Esophagus muscularis mucosa (tissue), 4 donors: ENCODE results near the gene GRK1. TPM values are rescaled to one million over a fixed set of nuclear protein-coding genes. Genes with fewer than 3 reads are reported as not detected.

Source experiments
- DNase-seq: peaks from one replicate; pipeline ENCODE4 v3.0.0-alpha.2; 2017; ENCODE audit errors: extremely low spot score
- H3K27ac ChIP-seq, 4 donors: fragments of 200-600 bp; sonication (generic); replicated peaks in 1 of 4; 1 replicate in 3 of 4; 2 replicates in 1 of 4; pipeline ENCODE4 v1.5.1; 2016 to 2019; ENCODE audit warnings: mild to moderate bottlenecking in 1 of 4
- H3K27me3 ChIP-seq, 4 donors: fragments of 200-600 bp; sonication (generic); one replicate each; pipeline versions ENCODE4 v1.5.1 to v1.6.0; 2016 to 2019
- H3K36me3 ChIP-seq, 4 donors: fragments of 200-600 bp; sonication (generic); one replicate each; pipeline ENCODE4 v1.5.1; 2016 to 2019
- H3K4me1 ChIP-seq, 4 donors: fragments of 200-600 bp; sonication (generic); one replicate each; pipeline ENCODE4 v1.5.1; 2016 to 2019
- H3K4me3 ChIP-seq, 4 donors: fragments of 200-600 bp; sonication (generic); 1 replicate in 2 of 4; 2 replicates in 2 of 4; pipeline ENCODE4 v1.5.1; 2016 to 2019; ENCODE audit warnings: mild to moderate bottlenecking in 4 of 4, moderate library complexity in 1 of 4
- H3K9me3 ChIP-seq, 4 donors: fragments of 200-600 bp; sonication (generic); 1 replicate in 3 of 4; 2 replicates in 1 of 4; pipeline ENCODE4 v1.5.1; 2016 to 2019
- EP300 ChIP-seq: sonication (generic); formaldehyde crosslinking; IDR thresholded peaks from one replicate; pipeline ENCODE4 v1.6.1; 2017; ENCODE audit warnings: antibody characterized with exemption
- POLR2A ChIP-seq: fragments of 450-650 bp; IDR thresholded peaks from one replicate; pipeline ENCODE4 v1.6.1; 2017; ENCODE audit warnings: antibody characterized with exemption, moderate library complexity, mild to moderate bottlenecking, low read depth
- POLR2AphosphoS5 ChIP-seq, 2 donors: sonication (generic); formaldehyde crosslinking; IDR thresholded peaks; one replicate each; pipeline ENCODE4 v1.6.1; 2017; ENCODE audit warnings: antibody characterized with exemption in 2 of 2
- WGBS: methylation state at CpG from one replicate; pipeline ENCODE4 v1.1.5; 2018; 5-methylcytosine and 5-hydroxymethylcytosine counted together
- intact Hi-C: fragments of 100-400 bp; cut with DNase I; formaldehyde crosslinking; loops from one replicate; pipeline ENCODE4 v1.15.1; 2023
- total RNA-seq, 4 donors: library from RNA; depleted of rRNA; stranded (reverse); fragments of >200 nt; gene quantifications; one replicate each; pipeline versions ENCODE4 v1.1.0 to v1.2.1, GENCODE V29; 2016
- TF ChIP-seq, protein P1 (sequence below), 3 experiments: fragments of 200-600 bp in 2 of 3; fragments of 450-650 bp in 1 of 3; sonication (generic) in 2 of 3; IDR thresholded peaks; one replicate each; pipeline ENCODE4 v1.5.1; 2017 to 2019; ENCODE audit warnings: antibody characterized with exemption in 3 of 3, mild to moderate bottlenecking in 2 of 3, moderate library complexity in 1 of 3

Gene GRK1
- total RNA-seq, 4 donors from 2014 or later, result under 0.01 TPM; not detected in 3

DNA sequence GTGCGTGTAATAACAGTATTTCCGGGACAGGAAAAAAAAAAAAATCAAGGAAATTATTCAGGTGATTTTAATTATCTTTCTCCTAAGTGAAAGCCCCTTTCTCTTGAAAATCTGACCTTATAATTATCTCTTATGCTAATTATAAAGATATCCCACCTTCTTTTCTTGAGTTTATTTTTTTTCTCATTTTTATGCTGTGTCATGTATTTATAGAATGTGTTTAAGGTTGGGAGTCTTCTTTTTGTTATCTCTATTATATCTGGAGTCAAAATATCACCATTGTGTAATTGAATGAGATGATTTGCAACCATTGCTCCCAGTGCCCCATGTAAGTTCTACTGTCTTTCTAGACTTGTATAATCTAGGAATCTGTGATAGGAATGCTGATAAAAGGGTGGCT, 95.1 kb downstream of the GRK1 start:
- Histone ChIP-seq H3K36me3 (peaks cover 0 to 4% (median 0%) of the 10 kb centered on the region in 4 donors), H3K27ac (no peak overlapping the region), H3K9me3 (no peaks in the 10 kb centered on the region), H3K4me1 (peaks cover 4 to 23% (median 21%) of the 10 kb centered on the region in 4 donors), H3K4me3 (no peak overlapping the region), H3K27me3 (no peaks in the 10 kb centered on the region)
- intact Hi-C loops, result no loop called here
- no peak for DNase-seq
- TF ChIP-seq, protein P1, sequence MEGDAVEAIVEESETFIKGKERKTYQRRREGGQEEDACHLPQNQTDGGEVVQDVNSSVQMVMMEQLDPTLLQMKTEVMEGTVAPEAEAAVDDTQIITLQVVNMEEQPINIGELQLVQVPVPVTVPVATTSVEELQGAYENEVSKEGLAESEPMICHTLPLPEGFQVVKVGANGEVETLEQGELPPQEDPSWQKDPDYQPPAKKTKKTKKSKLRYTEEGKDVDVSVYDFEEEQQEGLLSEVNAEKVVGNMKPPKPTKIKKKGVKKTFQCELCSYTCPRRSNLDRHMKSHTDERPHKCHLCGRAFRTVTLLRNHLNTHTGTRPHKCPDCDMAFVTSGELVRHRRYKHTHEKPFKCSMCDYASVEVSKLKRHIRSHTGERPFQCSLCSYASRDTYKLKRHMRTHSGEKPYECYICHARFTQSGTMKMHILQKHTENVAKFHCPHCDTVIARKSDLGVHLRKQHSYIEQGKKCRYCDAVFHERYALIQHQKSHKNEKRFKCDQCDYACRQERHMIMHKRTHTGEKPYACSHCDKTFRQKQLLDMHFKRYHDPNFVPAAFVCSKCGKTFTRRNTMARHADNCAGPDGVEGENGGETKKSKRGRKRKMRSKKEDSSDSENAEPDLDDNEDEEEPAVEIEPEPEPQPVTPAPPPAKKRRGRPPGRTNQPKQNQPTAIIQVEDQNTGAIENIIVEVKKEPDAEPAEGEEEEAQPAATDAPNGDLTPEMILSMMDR (IDR thresholded peaks at IDR 0.05), result no peak
- no peak for TF ChIP-seq EP300
- TF ChIP-seq POLR2A, result no peak
- TF ChIP-seq POLR2AphosphoS5 (IDR thresholded peaks at IDR 0.05), result no peak
- WGBS, result 78% methylated on average over 2 of the region's 2 CpGs

DNA sequence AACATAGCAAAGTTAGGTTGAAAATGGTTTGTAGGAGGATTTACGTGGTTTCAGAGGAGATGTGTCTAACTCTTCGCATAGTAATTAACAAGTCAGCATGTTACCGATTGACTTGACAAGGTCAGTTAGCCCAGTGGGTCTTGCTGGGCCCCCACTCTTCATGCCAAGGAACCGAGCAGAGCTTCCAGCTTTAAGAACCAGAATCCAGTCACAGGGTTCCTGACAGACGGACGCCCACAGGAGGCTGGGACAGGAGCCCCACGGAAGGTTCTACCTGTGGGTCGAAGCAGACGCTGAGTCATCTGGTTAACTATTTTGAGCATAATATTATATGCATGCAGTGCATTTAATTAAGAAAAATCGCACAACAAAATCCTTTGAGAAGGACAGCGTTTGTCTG, 95.5 kb downstream of the GRK1 start:
- Histone ChIP-seq H3K27me3 (no peaks in the 10 kb centered on the region), H3K9me3 (no peaks in the 10 kb centered on the region), H3K4me1 (peaks cover 4 to 23% (median 21%) of the 10 kb centered on the region in 4 donors), H3K36me3 (peaks cover 0 to 4% (median 0%) of the 10 kb centered on the region in 4 donors), H3K27ac (no peak overlapping the region), H3K4me3 (no peak overlapping the region)
- intact Hi-C loops, result no loop called here
- TF ChIP-seq, protein P1 (IDR thresholded peaks at IDR 0.05), result no peak
- no peak for TF ChIP-seq EP300
- no peak for TF ChIP-seq POLR2A
- TF ChIP-seq POLR2AphosphoS5 (IDR thresholded peaks at IDR 0.05), result no peak
- 83% methylated on average over 11 of the region's 11 CpGs for WGBS
- DNase-seq, result no peak

- Histone ChIP-seq H3K27me3 (no peaks in the 10 kb centered on the region), H3K4me3 (no peak overlapping the region), H3K27ac (no peak overlapping the region), H3K9me3 (no peaks in the 10 kb centered on the region), H3K4me1 (peaks cover 4 to 18% (median 16%) of the 10 kb centered on the region in 4 donors), H3K36me3 (peaks cover 0 to 9% (median 0%) of the 10 kb centered on the region in 4 donors)
- intact Hi-C loops, result no loop called here
- 84% methylated on average over 13 of the region's 13 CpGs for WGBS
- TF ChIP-seq EP300 (no peak), POLR2AphosphoS5 (IDR thresholded peaks at IDR 0.05) (no peak), POLR2A (no peak)
- TF ChIP-seq, protein P1 (IDR thresholded peaks at IDR 0.05), result no peak
- DNase-seq, result no peak
These were observed 96.2 kb downstream of the GRK1 start for GRCh38 chr13:113763254-113763653.

- H3K36me3 ChIP-seq, result peaks cover 0 to 15% (median under 1%) of the 10 kb centered on the region in 4 donors
- H3K27ac ChIP-seq, result no peak overlapping the region
- no peak for DNase-seq
- H3K4me1 ChIP-seq, result peaks cover 0 to 12% (median 10%) of the 10 kb centered on the region in 4 donors
- WGBS, result 86% methylated on average over 17 of the region's 25 CpGs
- H3K27me3 ChIP-seq, result no peaks in the 10 kb centered on the region
- no peaks in the 10 kb centered on the region for H3K9me3 ChIP-seq
- TF ChIP-seq EP300 (no peak), POLR2A (no peak), POLR2AphosphoS5 (IDR thresholded peaks at IDR 0.05) (no peak)
- TF ChIP-seq, protein P1 (IDR thresholded peaks at IDR 0.05), result no peak
- intact Hi-C loops, result no loop called here
- H3K4me3 ChIP-seq, result no peak overlapping the region
These were observed 97.2 kb downstream of the GRK1 start for GRCh38 chr13:113763961-113764792.
